ENCODE data around the gene BHLHE41.

The BHLHE41 gene

GRCh38 chr12:26124446-26125399 is at the start of gene BHLHE41:
Gene BHLHE41 (minus strand): TSS chr12:26125037. CDS start chr12:26124779, 258 bp downstream.
- peak within 1 kb of the TSS; percentile 58 for H3K4me3 ChIP-seq (ENCODE audit: low read depth, low read length)
- DNase-seq (ENCODE audit: low read depth): no peak
- TF ChIP-seq CTCF (IDR thresholded peaks at IDR 0.05; ENCODE audit: low read depth, low read length, missing control alignments): no peak

GRCh38 chr12:26172946-26173552 is 48.2 kb upstream of the BHLHE41 start:
- no peak for TF ChIP-seq CTCF (IDR thresholded peaks at IDR 0.05; ENCODE audit: low read depth, low read length, missing control alignments)
- no peak for DNase-seq (ENCODE audit: low read depth)
- H3K4me3 ChIP-seq (ENCODE audit: low read depth, low read length): no peak overlapping the region

GRCh38 chr12:26172539-26172938 is 47.7 kb upstream of the BHLHE41 start:
- H3K4me3 ChIP-seq (ENCODE audit: low read depth, low read length): no peak overlapping the region
- no peak for TF ChIP-seq CTCF (IDR thresholded peaks at IDR 0.05; ENCODE audit: low read depth, low read length, missing control alignments)
- DNase-seq (ENCODE audit: low read depth): no peak

GRCh38 chr12:26172013-26172412 is 47.2 kb upstream of the BHLHE41 start:
- DNase-seq (ENCODE audit: low read depth): no peak
- H3K4me3 ChIP-seq (ENCODE audit: low read depth, low read length): no peak overlapping the region
- no peak for TF ChIP-seq CTCF (IDR thresholded peaks at IDR 0.05; ENCODE audit: low read depth, low read length, missing control alignments)

GRCh38 chr12:26164118-26164517 is 39.3 kb upstream of the BHLHE41 start:
- no peak for TF ChIP-seq CTCF (IDR thresholded peaks at IDR 0.05; ENCODE audit: low read depth, low read length, missing control alignments)
- no peak for DNase-seq (ENCODE audit: low read depth)
- no peak overlapping the region for H3K4me3 ChIP-seq (ENCODE audit: low read depth, low read length)

- H3K4me3 ChIP-seq (ENCODE audit: low read depth, low read length): no peak overlapping the region
- peak; percentile 81 for DNase-seq (ENCODE audit: low read depth)
- no peak for TF ChIP-seq CTCF (IDR thresholded peaks at IDR 0.05; ENCODE audit: low read depth, low read length, missing control alignments)
Measured at GRCh38 chr12:26162905-26163304, 38.1 kb upstream of the BHLHE41 start.

Data from GM12864 (cell line).